ENCODE measurements around the gene MTA1. TPM values are rescaled to one million over a fixed set of nuclear protein-coding genes. Genes with fewer than 3 reads are reported as not detected.

MTA1 gene
- total RNA-seq, 1 donor from 2014 or later = 129 TPM

GRCh38 chr14:105485739-105486162 is 66.1 kb downstream of the MTA1 start:
- intact Hi-C loops (cut with micrococcal nuclease) = no loop called here

GRCh38 chr14:105486163-105486973 is 66.7 kb downstream of the MTA1 start, which contains the start of gene CRIP1:
CRIP1 (plus strand) TSS chr14:105486886; CDS start chr14:105487260, 374 bp downstream.
- intact Hi-C loops (cut with micrococcal nuclease) = no loop called here

GRCh38 chr14:105486974-105487448 is 67.4 kb downstream of the MTA1 start:
- intact Hi-C loops (cut with micrococcal nuclease) = no loop called here

GRCh38 chr14:105487449-105487985 is 67.9 kb downstream of the MTA1 start:
- intact Hi-C loops (cut with micrococcal nuclease) = no loop called here

- intact Hi-C loops (cut with micrococcal nuclease) = no loop called here
Observed at GRCh38 chr14:105487986-105488777, 68.6 kb downstream of the MTA1 start.

GRCh38 chr14:105488781-105489541 is 69.3 kb downstream of the MTA1 start:
- intact Hi-C loops (cut with micrococcal nuclease) = no loop called here

GRCh38 chr14:105489542-105490266 is 70.1 kb downstream of the MTA1 start:
- intact Hi-C loops (cut with micrococcal nuclease) = loop anchor here (1.0 to 5.0 kb wide), 5 partner anchors 41 to 1775 kb away; partner anchors contain the start of genes AHNAK2, XRCC3 and ZFYVE21

GRCh38 chr14:105490267-105490571 is 70.6 kb downstream of the MTA1 start:
- intact Hi-C loops (cut with micrococcal nuclease) = loop anchor here (1.0 to 5.0 kb wide), 5 partner anchors 42 to 1775 kb away; partner anchors contain the start of genes AHNAK2, XRCC3 and ZFYVE21

- intact Hi-C loops (cut with micrococcal nuclease) = loop anchor here (1.0 to 5.0 kb wide), 14 partner anchors 9 to 1776 kb away; partner anchors contain the start of genes AHNAK2, BRF1, CDCA4 and CRIP2
Observed at GRCh38 chr14:105490572-105491365, 71.1 kb downstream of the MTA1 start, which contains the start of gene TEDC1. TEDC1 (plus strand) TSS chr14:105491246; CDS start chr14:105491376, 130 bp downstream.

GRCh38 chr14:105491366-105491973 is 71.8 kb downstream of the MTA1 start:
- intact Hi-C loops (cut with micrococcal nuclease) = loop anchor here (1.0 to 5.0 kb wide), 12 partner anchors 10 to 1777 kb away; partner anchors contain the start of genes AHNAK2, BRF1, CDCA4 and CRIP2

- intact Hi-C loops (cut with micrococcal nuclease) = loop anchor here (5.0 kb wide), 1 partner anchor 515 kb away; the partner anchor contains the start of gene AHNAK2
Observed at GRCh38 chr14:105492031-105492970, 72.7 kb downstream of the MTA1 start.

GRCh38 chr14:105492971-105493871 is 73.6 kb downstream of the MTA1 start:
- intact Hi-C loops (cut with micrococcal nuclease) = loop anchor here (5.0 kb wide), 1 partner anchor 516 kb away; the partner anchor contains the start of gene AHNAK2

- intact Hi-C loops (cut with micrococcal nuclease) = loop anchor here (5.0 kb wide), 1 partner anchor 517 kb away; the partner anchor contains the start of gene AHNAK2
Observed at GRCh38 chr14:105493921-105494605, 74.4 kb downstream of the MTA1 start.

GRCh38 chr14:105494606-105494929 is 74.9 kb downstream of the MTA1 start:
- intact Hi-C loops (cut with micrococcal nuclease) = loop anchor here (5.0 kb wide), 1 partner anchor 517 kb away; the partner anchor contains the start of gene AHNAK2

GRCh38 chr14:105495101-105495989 is 75.7 kb downstream of the MTA1 start:
- intact Hi-C loops (cut with micrococcal nuclease) = no loop called here
